ENCODE measurements around the gene HPS6. TPM values are rescaled to one million over a fixed set of nuclear protein-coding genes. Genes with fewer than 3 reads are reported as not detected.

The HPS6 gene
- total and polyA plus RNA-seq, 9 of the 15 experiments (the other 6 are each of a cell fraction or from before 2014, with no cell fraction given) = 0.45 to 14.0 (median 4.5) TPM

GRCh38 chr10:102114861-102115618, 49.9 kb downstream of the HPS6 start:
- peaks cover 42 to 48% of the 10 kb centered on the region in 2 experiments for H3K4me1 ChIP-seq (replicated peaks in 1 of 2; ENCODE audit: control insufficient read depth in 2 of 2, insufficient read depth in 2 of 2, low read length in 2 of 2)
- H3K4me2 ChIP-seq (ENCODE audit: insufficient read depth, low read length) = peak overlapping the region; percentile 78
- CTCF ChIA-PET (ENCODE audit: low intra/inter-chr PET ratio) = no interaction called here
- H3K27ac ChIP-seq (ENCODE audit: extremely low read depth, low read depth, low read length) = peak overlapping the region; percentile 64
- H3K9me1 ChIP-seq (ENCODE audit: control insufficient read depth, insufficient read depth, low read length) = peaks cover 3% of the 10 kb centered on the region
- DNase-seq (ENCODE audit: extremely low read depth in 1 of 4, low spot score in 3 of 4) (peak; percentile 67 to 92 (median 76)), FAIRE-seq (peak; percentile 82), ATAC-seq (peak; percentile 83)
- H3K4me3 ChIP-seq = peak overlapping the region; percentile 94
- POLR2A ChIA-PET = interaction anchor here (0.5 to 4.1 kb wide), 5 partner anchors 12 to 321 kb away, joined by 3 to 27 read pairs (median 3); no protein-coding TSS in a partner anchor
- peak overlapping the region; percentile 84 to 94 for H3K9ac ChIP-seq (ENCODE audit: insufficient read depth in 1 of 2, low read depth in 2 of 2, low read length in 2 of 2)
- H3K9me3 ChIP-seq (replicated peaks; ENCODE audit: control insufficient read depth, insufficient read depth, low read depth, low read length) = no peaks in the 10 kb centered on the region
- WGBS (ENCODE audit: insufficient coverage, low coverage, missing lambda C conversion rate) = 0% methylated on average over 4 of the region's 23 CpGs
- BruUV-seq (replicated peaks) = no TSS peak
- H3K36me3 ChIP-seq (ENCODE audit: control insufficient read depth, insufficient read depth, low read length) = peaks cover 32% of the 10 kb centered on the region
- H3K27me3 ChIP-seq (ENCODE audit: control insufficient read depth in 2 of 2, insufficient read depth in 2 of 2, low read length in 2 of 2) = no peaks in the 10 kb centered on the region
- H3K79me2 ChIP-seq (ENCODE audit: control insufficient read depth, insufficient read depth, low read length) = peaks cover 99% of the 10 kb centered on the region
- H2AFZ ChIP-seq (ENCODE audit: low read depth, low read length) = peak overlapping the region; percentile 61; the same call in 1 of the 2 replicates
- peaks cover 20% of the 10 kb centered on the region for H4K20me1 ChIP-seq (replicated peaks; ENCODE audit: control insufficient read depth, insufficient read depth, low read length)
- in situ Hi-C loops (cut with MboI) (no loop called here), intact Hi-C loops (cut with micrococcal nuclease) (loop anchor here (10.0 kb wide), 1 partner anchor 270 kb away; the partner anchor contains the start of gene KCNIP2)
- TF ChIP-seq POLR2B (IDR thresholded peaks at IDR 0.05; ENCODE audit: low read depth, partially characterized antibody) (peak; percentile 66), KDM5B (IDR thresholded peaks at IDR 0.05; ENCODE audit: insufficient replicate concordance, low read depth, low read length) (peak; percentile 59), ZFP36 (IDR thresholded peaks at IDR 0.05; ENCODE audit: low read depth, low read length, partially characterized antibody) (peak; percentile 45), ZNF384 (IDR thresholded peaks at IDR 0.05; ENCODE audit: low read depth, low read length) (no peak), SUPT5H (IDR thresholded peaks at IDR 0.05) (peak; percentile 83), POLR2G (IDR thresholded peaks at IDR 0.05; ENCODE audit: low read depth, low read length) (peak; percentile 74), YY1 (IDR thresholded peaks at IDR 0.05; ENCODE audit: borderline replicate concordance in 1 of 3, control insufficient read depth in 1 of 3, extremely low read depth in 1 of 3, insufficient read depth in 3 of 3, insufficient read length in 1 of 3, insufficient replicate concordance in 2 of 3, low read depth in 1 of 3, low read length in 2 of 3) (peak in 1 of 3 experiments; percentile 41), DPF2 (IDR thresholded peaks at IDR 0.05) (peak; percentile 41; the same call in 1 of the 2 replicates), SP1 (CRISPR knock-in tag; IDR thresholded peaks at IDR 0.05) (peak; percentile 49; the same call in 1 of the 2 replicates), NKRF (IDR thresholded peaks at IDR 0.05; ENCODE audit: borderline replicate concordance) (0 out of 2 replicates have a peak, but pooled peaks have one; percentile 28), ELF1 (tag; IDR thresholded peaks at IDR 0.05) (peak; percentile 28; the same call in 1 of the 2 replicates), MYNN (IDR thresholded peaks at IDR 0.05) (peak; percentile 43; the same call in 1 of the 2 replicates), MYNN (CRISPR knock-in tag; IDR thresholded peaks at IDR 0.05) (no peak), UBTF (IDR thresholded peaks at IDR 0.05; ENCODE audit: borderline replicate concordance in 1 of 2, low read depth in 2 of 2, low read length in 2 of 2) (0 out of 4 replicates have a peak, but pooled peaks have one; percentile 21 to 37), WHSC1 (IDR thresholded peaks at IDR 0.05; ENCODE audit: low read length) (no peak), ARID1B (IDR thresholded peaks at IDR 0.05) (0 out of 2 replicates have a peak, but pooled peaks have one; percentile 17)

Data from K562 (cell line).